ENCODE results near the gene RRAS2. TPM values are rescaled to one million over a fixed set of nuclear protein-coding genes. Genes with fewer than 3 reads are reported as not detected.

The RRAS2 gene
- total RNA-seq, 2 donors from 2014 or later, result 75.1 to 99.7 TPM

DNA sequence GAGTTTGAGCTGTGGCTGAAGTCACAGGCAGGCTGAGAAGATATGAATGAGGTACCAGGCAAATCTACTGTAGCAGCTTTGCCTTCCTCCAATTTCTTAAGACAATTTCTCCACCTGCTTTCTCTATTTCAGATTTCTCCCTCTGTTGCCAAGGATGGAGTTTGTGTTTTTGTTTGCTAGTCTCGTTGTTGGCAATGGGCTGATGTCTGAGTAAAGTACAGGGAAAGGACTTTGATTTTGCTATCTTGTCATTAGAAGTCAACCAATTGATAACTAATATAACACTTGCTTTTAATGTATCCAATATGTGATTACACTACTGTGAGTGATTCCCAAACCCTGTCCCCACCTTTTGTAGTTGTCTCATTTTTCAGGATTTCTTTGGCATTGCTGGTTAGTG lies 40.1 kb upstream of the RRAS2 start:
- Mint-ChIP-seq H3K4me3 (no peak overlapping the region), H3K4me1 (no peaks in the 10 kb centered on the region), H3K36me3 (ENCODE audit: low read depth) (no peaks in the 10 kb centered on the region), H3K27me3 (ENCODE audit: insufficient read depth) (no peaks in the 10 kb centered on the region), H3K9me3 (no peaks in the 10 kb centered on the region), H3K27ac (no peak overlapping the region)
- no peaks in the 10 kb centered on the region for H3K27me3 ChIP-seq (ENCODE audit: control insufficient read depth, insufficient read depth, low read length, poor library complexity, severe bottlenecking)
- no peaks in the 10 kb centered on the region for H3K9me3 ChIP-seq (ENCODE audit: control insufficient read depth, low read length)
- H3K36me3 ChIP-seq (ENCODE audit: control insufficient read depth, insufficient read depth, low read length), result no peaks in the 10 kb centered on the region
- WGBS, 2 experiments (ENCODE audit: insufficient coverage in 1 of 2, insufficient read length in 1 of 2), result 100% methylated on average over 1 of the region's 1 CpG; no CpG with 5 or more reads in 1 of the 2 experiments
- no peak for DNase-seq
- TF ChIP-seq, protein P1, sequence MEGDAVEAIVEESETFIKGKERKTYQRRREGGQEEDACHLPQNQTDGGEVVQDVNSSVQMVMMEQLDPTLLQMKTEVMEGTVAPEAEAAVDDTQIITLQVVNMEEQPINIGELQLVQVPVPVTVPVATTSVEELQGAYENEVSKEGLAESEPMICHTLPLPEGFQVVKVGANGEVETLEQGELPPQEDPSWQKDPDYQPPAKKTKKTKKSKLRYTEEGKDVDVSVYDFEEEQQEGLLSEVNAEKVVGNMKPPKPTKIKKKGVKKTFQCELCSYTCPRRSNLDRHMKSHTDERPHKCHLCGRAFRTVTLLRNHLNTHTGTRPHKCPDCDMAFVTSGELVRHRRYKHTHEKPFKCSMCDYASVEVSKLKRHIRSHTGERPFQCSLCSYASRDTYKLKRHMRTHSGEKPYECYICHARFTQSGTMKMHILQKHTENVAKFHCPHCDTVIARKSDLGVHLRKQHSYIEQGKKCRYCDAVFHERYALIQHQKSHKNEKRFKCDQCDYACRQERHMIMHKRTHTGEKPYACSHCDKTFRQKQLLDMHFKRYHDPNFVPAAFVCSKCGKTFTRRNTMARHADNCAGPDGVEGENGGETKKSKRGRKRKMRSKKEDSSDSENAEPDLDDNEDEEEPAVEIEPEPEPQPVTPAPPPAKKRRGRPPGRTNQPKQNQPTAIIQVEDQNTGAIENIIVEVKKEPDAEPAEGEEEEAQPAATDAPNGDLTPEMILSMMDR (conservative IDR thresholded peaks at IDR 0.05), result no peak
- H3K27ac ChIP-seq (ENCODE audit: low read depth, low read length), result no peak overlapping the region
- no peak overlapping the region for H3K4me3 ChIP-seq (ENCODE audit: low read length)
- H3K4me1 ChIP-seq (ENCODE audit: control insufficient read depth, insufficient read depth, low read length), result no peaks in the 10 kb centered on the region
- no peak overlapping the region for H3K9ac ChIP-seq (ENCODE audit: extremely low read depth, low read length, poor library complexity, severe bottlenecking)

DNA sequence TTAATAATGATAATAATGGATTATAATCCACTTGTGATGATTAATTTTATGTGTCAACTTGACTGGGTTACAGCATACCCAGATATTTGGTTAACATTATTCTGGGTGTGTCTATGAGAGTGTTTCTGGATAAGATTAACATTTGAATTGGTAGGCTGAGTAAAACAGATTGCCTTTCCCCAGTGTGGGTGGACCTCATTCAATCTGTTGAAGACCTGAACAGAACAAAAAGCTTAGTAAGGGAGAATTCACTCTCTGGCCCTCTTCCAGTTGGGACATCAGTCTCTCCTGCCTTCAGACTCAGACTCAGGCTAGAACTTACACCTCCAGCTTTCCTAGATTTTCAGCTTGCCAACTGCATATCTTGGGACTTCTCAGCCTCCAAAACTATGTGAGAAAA lies 37.3 kb upstream of the RRAS2 start:
- H3K4me3 Mint-ChIP-seq, result no peak overlapping the region
- no peaks in the 10 kb centered on the region for H3K9me3 ChIP-seq (ENCODE audit: control insufficient read depth, low read length)
- H3K27ac Mint-ChIP-seq, result no peak overlapping the region
- no peaks in the 10 kb centered on the region for H3K36me3 ChIP-seq (ENCODE audit: control insufficient read depth, insufficient read depth, low read length)
- H3K9me3 Mint-ChIP-seq, result no peaks in the 10 kb centered on the region
- TF ChIP-seq, protein P1 (conservative IDR thresholded peaks at IDR 0.05), result no peak
- H3K4me3 ChIP-seq (ENCODE audit: low read length), result no peak overlapping the region
- H3K36me3 Mint-ChIP-seq (ENCODE audit: low read depth), result no peaks in the 10 kb centered on the region
- no peak for DNase-seq
- H3K4me1 ChIP-seq (ENCODE audit: control insufficient read depth, insufficient read depth, low read length), result no peaks in the 10 kb centered on the region
- no peak overlapping the region for H3K27ac ChIP-seq (ENCODE audit: low read depth, low read length)
- H3K4me1 Mint-ChIP-seq, result no peaks in the 10 kb centered on the region
- no peaks in the 10 kb centered on the region for H3K27me3 Mint-ChIP-seq (ENCODE audit: insufficient read depth)
- no peaks in the 10 kb centered on the region for H3K27me3 ChIP-seq (ENCODE audit: control insufficient read depth, insufficient read depth, low read length, poor library complexity, severe bottlenecking)
- H3K9ac ChIP-seq (ENCODE audit: extremely low read depth, low read length, poor library complexity, severe bottlenecking), result no peak overlapping the region

- H3K9me3 Mint-ChIP-seq, result no peaks in the 10 kb centered on the region
- no peaks in the 10 kb centered on the region for H3K36me3 ChIP-seq (ENCODE audit: control insufficient read depth, insufficient read depth, low read length)
- H3K9ac ChIP-seq (ENCODE audit: extremely low read depth, low read length, poor library complexity, severe bottlenecking), result no peak overlapping the region
- no peak overlapping the region for H3K4me3 ChIP-seq (ENCODE audit: low read length)
- H3K27me3 Mint-ChIP-seq (ENCODE audit: insufficient read depth), result no peaks in the 10 kb centered on the region
- H3K36me3 Mint-ChIP-seq (ENCODE audit: low read depth), result no peaks in the 10 kb centered on the region
- peaks cover 4% of the 10 kb centered on the region for H3K4me1 Mint-ChIP-seq
- TF ChIP-seq, protein P1 (conservative IDR thresholded peaks at IDR 0.05), result no peak
- no peak for DNase-seq
- H3K27ac ChIP-seq (ENCODE audit: low read depth, low read length), result no peak overlapping the region
- no peak overlapping the region for H3K4me3 Mint-ChIP-seq
- no peak overlapping the region for H3K27ac Mint-ChIP-seq
- no peaks in the 10 kb centered on the region for H3K9me3 ChIP-seq (ENCODE audit: control insufficient read depth, low read length)
- no peaks in the 10 kb centered on the region for H3K4me1 ChIP-seq (ENCODE audit: control insufficient read depth, insufficient read depth, low read length)
- H3K27me3 ChIP-seq (ENCODE audit: control insufficient read depth, insufficient read depth, low read length, poor library complexity, severe bottlenecking), result no peaks in the 10 kb centered on the region
- WGBS, 2 experiments (ENCODE audit: insufficient coverage in 1 of 2, insufficient read length in 1 of 2), result 80 to 94% methylated on average over 3 to 4 of the region's 6 CpGs
These were observed 34.9 kb upstream of the RRAS2 start for GRCh38 chr11:14393889-14394288.
